Body of pancreas (tissue), 4 donors: ENCODE measurements around the gene RARB. TPM values are rescaled to one million over a fixed set of nuclear protein-coding genes. Genes with fewer than 3 reads are reported as not detected.

Experiments used
- ATAC-seq: fragments of 150-250 bp; one replicate; pipeline ENCODE4 v1.9.1; 2016
- DNase-seq, 4 donors: peaks; one replicate each; pipeline ENCODE4 v3.0.0-alpha.2; 2019
- H3K27ac ChIP-seq, 4 donors: fragments of 200-600 bp; sonication (generic); 1 replicate in 3 of 4; 2 replicates in 1 of 4; pipeline versions ENCODE4 v1.5.1 to v1.6.1; 2016 to 2019; ENCODE audit warnings: mild to moderate bottlenecking in 1 of 4, mixed read lengths in 1 of 4, moderate library complexity in 1 of 4
- H3K27me3 ChIP-seq, 2 donors: fragments of 200-600 bp; sonication (generic); one replicate each; pipeline ENCODE4 v1.6.0; 2016; ENCODE audit warnings: mild to moderate bottlenecking in 1 of 2
- H3K36me3 ChIP-seq, 2 donors: fragments of 200-600 bp; sonication (generic); replicated peaks in 1 of 2; 2 replicates each; pipeline ENCODE4 v1.5.1; 2016; ENCODE audit warnings: low read depth in 2 of 2; ENCODE audit not compliant: insufficient read depth in 1 of 2
- H3K4me1 ChIP-seq: fragments of 200-600 bp; sonication (generic); one replicate; pipeline ENCODE4 v1.6.0; 2016
- H3K4me3 ChIP-seq, 2 donors: fragments of 200-600 bp; sonication (generic); 1 replicate in 1 of 2; 2 replicates in 1 of 2; pipeline ENCODE4 v1.5.1; 2016 to 2019
- H3K9me3 ChIP-seq, 3 donors: fragments of 200-600 bp; sonication (generic); 1 replicate in 2 of 3; 2 replicates in 1 of 3; pipeline ENCODE4 v1.5.1; 2016
- POLR2A ChIP-seq, 3 donors: fragments of 450-650 bp; IDR thresholded peaks; one replicate each; pipeline ENCODE4 v1.6.1; 2016; ENCODE audit warnings: antibody characterized with exemption in 3 of 3, mild to moderate bottlenecking in 2 of 3
- WGBS, 2 donors: methylation state at CpG; one replicate each; pipeline ENCODE4 v1.1.5; 2017; 5-methylcytosine and 5-hydroxymethylcytosine counted together
- intact Hi-C: fragments of 100-400 bp; cut with DNase I; formaldehyde crosslinking; loops from one replicate; pipeline ENCODE4 v1.15.1; 2023
- total RNA-seq, 2 donors: library from RNA; depleted of rRNA; stranded (reverse); fragments of >200 nt; gene quantifications; one replicate each; pipeline ENCODE4 v1.1.0, GENCODE V29; 2016
- TF ChIP-seq, protein P1 (sequence below), 7 experiments: fragments of 450-650 bp in 4 of 7; fragments of 200-600 bp in 3 of 7; sonication (generic) in 3 of 7; IDR thresholded peaks; one replicate each; pipeline ENCODE4 v1.5.1; 2016 to 2019; ENCODE audit warnings: antibody characterized with exemption in 7 of 7

The RARB gene
- total RNA-seq, 2 donors from 2014 or later: 1.8 to 3.0 TPM

DNA sequence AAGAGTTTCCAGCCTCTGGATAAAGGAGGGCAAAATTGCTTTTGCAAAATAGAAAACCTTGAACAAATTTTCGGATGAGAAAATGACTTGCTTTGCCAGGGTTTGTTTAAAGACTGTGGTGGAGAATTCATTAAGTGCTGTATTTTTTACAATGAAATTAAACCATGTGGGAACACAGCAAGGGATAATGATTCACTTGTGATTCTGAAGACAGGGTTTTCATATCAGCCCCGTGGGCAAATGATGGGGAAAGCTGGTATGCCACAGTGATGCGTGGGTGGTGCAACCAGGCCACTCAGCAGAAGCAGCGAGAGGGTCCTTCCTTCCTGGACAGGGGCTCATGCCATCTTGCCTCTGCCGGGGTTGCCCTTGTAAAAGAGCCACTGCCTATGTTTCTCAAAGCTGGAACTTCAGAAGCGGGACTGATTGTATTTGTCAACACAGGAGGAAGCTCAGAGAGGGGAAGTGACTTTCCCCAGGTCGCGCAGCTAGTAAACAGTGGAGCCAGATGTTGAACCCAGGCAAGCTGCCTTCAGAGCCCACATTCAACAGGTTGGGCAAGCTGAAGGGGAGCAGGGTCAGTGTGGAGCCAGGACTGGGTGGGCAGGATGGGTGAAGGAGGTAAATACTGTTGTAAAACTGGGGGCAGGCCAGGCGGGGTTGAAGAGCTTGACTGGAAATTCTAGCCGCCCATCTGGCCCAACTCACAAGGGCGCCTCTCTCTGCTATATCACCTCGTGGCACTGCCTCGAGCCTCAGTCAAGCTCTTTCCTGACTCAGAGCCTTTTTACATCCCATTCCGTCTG lies 157.5 kb downstream of the RARB start:
- H3K9me3 ChIP-seq: no peaks in the 10 kb centered on the region
- H3K36me3 ChIP-seq: no peaks in the 10 kb centered on the region
- H3K4me1 ChIP-seq: no peaks in the 10 kb centered on the region
- H3K27ac ChIP-seq: no peak overlapping the region
- H3K27me3 ChIP-seq: no peaks in the 10 kb centered on the region
- no peak for DNase-seq
- TF ChIP-seq, protein P1, sequence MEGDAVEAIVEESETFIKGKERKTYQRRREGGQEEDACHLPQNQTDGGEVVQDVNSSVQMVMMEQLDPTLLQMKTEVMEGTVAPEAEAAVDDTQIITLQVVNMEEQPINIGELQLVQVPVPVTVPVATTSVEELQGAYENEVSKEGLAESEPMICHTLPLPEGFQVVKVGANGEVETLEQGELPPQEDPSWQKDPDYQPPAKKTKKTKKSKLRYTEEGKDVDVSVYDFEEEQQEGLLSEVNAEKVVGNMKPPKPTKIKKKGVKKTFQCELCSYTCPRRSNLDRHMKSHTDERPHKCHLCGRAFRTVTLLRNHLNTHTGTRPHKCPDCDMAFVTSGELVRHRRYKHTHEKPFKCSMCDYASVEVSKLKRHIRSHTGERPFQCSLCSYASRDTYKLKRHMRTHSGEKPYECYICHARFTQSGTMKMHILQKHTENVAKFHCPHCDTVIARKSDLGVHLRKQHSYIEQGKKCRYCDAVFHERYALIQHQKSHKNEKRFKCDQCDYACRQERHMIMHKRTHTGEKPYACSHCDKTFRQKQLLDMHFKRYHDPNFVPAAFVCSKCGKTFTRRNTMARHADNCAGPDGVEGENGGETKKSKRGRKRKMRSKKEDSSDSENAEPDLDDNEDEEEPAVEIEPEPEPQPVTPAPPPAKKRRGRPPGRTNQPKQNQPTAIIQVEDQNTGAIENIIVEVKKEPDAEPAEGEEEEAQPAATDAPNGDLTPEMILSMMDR (IDR thresholded peaks at IDR 0.05): no peak
- no peak for TF ChIP-seq POLR2A (IDR thresholded peaks at IDR 0.05)
- no peak for ATAC-seq
- H3K4me3 ChIP-seq: no peak overlapping the region
- intact Hi-C loops: loop anchor here (10.0 kb wide), 1 partner anchor 811 kb away; no protein-coding TSS in a partner anchor
- WGBS, 2 donors: 81 to 82% methylated on average over 14 of the region's 14 CpGs

DNA sequence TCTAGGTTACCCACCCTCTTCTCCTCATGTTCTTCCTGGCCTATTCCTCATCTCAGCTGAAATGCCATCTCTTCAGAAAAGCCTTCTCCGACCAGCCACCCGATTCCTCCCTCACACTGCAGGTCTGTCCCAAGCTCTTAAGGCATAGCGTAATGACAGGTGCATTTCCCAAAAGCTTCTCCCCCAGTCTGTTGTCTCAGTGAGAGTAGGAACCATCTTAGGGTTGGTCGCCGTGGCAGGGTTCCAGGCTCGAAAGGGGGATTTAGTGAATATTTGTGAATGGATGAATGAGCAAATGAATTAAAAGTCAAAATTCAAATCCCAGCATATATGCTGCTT lies 158.1 kb downstream of the RARB start:
- Histone ChIP-seq H3K27ac (no peak overlapping the region), H3K27me3 (no peaks in the 10 kb centered on the region), H3K36me3 (no peaks in the 10 kb centered on the region), H3K4me1 (no peaks in the 10 kb centered on the region), H3K4me3 (no peak overlapping the region), H3K9me3 (no peaks in the 10 kb centered on the region)
- 93 to 98% methylated on average over 6 of the region's 6 CpGs for WGBS, 2 donors
- DNase-seq (no peak), ATAC-seq (no peak)
- intact Hi-C loops: loop anchor here (10.0 kb wide), 1 partner anchor 811 kb away; no protein-coding TSS in a partner anchor
- no peak for TF ChIP-seq POLR2A (IDR thresholded peaks at IDR 0.05)
- TF ChIP-seq, protein P1 (IDR thresholded peaks at IDR 0.05): no peak

DNA sequence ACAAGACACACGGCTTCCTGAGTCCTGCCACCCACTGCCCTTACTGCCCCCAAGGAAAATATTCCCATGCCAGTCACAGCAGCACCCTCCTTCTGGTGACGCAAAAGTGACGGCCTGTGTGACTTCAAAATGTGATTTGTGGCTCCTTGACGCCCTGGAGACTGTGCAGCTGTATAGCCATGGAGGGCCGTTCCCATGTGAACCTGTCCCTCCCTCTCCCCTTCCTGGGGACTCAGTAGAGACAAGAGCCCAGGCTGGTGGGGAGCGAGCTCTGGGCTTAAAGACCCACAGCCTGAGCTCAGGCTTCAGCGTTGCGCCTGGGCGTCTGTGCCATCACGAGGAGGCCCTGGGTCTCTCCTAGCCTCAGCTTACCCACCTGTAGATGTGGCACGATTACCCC lies 158.5 kb downstream of the RARB start:
- Histone ChIP-seq H3K4me3 (no peak overlapping the region), H3K4me1 (no peaks in the 10 kb centered on the region), H3K27ac (no peak overlapping the region), H3K36me3 (no peaks in the 10 kb centered on the region), H3K27me3 (no peaks in the 10 kb centered on the region), H3K9me3 (no peaks in the 10 kb centered on the region)
- ATAC-seq (no peak), DNase-seq (no peak)
- 81 to 82% methylated on average over 3 to 11 of the region's 11 CpGs for WGBS, 2 donors
- intact Hi-C loops: loop anchor here (10.0 kb wide), 1 partner anchor 812 kb away; no protein-coding TSS in a partner anchor
- TF ChIP-seq, protein P1 (IDR thresholded peaks at IDR 0.05): no peak
- TF ChIP-seq POLR2A (IDR thresholded peaks at IDR 0.05): no peak

DNA sequence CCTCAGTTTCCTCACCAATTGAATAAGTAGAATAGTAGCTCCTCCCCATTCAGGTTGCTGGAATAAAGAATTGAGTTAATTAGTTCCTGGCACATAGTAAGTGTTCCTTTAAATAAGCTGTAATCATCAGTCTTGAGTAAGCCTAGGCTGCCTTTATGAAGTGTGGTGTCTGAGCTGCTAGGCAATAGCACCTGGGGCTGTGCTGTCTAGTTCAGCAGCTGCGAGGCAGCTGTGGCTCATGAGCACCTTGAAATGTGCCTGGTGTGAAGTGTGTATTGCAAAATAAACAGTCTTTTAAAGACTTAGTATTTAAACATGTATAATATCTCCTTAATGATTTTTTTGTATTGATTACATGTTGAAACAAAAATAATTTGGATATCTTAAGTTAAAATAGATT lies 159.0 kb downstream of the RARB start:
- intact Hi-C loops: loop anchor here (10.0 kb wide), 1 partner anchor 812 kb away; no protein-coding TSS in a partner anchor
- no peak for ATAC-seq
- Histone ChIP-seq H3K36me3 (no peaks in the 10 kb centered on the region), H3K4me1 (peaks cover 1% of the 10 kb centered on the region), H3K4me3 (no peak overlapping the region), H3K27me3 (no peaks in the 10 kb centered on the region), H3K27ac (no peak overlapping the region), H3K9me3 (no peaks in the 10 kb centered on the region)
- TF ChIP-seq, protein P1 (IDR thresholded peaks at IDR 0.05): no peak
- TF ChIP-seq POLR2A (IDR thresholded peaks at IDR 0.05): no peak
- 43 to 63% methylated on average over 1 of the region's 1 CpG for WGBS, 2 donors
- DNase-seq: no peak
